HG03280 (cell line): ENCODE data around the gene GHR.

Experiments used
- ATAC-seq: cut with Tn5 transposase; IDR thresholded peaks from one replicate; pipeline ENCODE4 v1.9.1; 2021; ENCODE audit warnings: mild to moderate bottlenecking, moderate library complexity; ENCODE audit not compliant: unreplicated experiment

GHR gene

DNA sequence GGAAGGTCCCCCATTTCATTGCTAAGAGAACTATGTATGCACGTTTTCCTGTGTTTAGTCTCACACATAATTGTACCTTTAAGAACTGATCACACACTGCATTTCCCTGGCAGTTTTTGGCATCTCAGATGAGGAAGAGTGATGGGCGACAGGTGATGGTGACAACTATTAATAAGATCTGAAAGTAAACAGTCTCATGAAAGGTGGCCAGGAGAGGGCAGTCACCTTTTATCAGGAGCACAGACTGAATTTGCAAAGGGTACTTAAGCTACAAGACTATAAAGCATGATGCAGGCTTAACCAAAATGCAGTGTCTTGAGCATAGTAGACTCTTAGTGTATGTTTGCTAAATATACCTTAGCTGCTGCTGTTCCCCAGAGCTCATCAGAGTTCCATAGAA lies 91.5 kb downstream of the GHR start:
- no peak for ATAC-seq

DNA sequence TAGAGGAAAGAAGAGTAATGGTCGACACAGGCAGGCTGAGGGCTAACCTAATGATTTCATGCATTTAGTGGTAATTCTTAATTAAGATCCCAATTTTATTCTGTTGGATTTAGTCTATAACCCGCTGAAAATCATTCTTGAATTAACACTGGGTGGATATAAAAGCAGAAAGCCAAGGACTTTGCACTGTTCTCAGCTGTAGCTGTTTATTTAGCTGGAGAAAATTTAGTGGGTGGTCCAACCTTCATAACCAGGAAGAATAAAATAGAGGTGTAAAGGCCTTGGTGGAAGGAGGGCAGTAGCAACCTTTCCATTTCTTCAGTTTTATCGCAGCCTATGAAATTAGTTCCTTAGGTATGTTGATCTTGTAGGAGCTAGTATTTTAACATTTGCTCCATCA lies 92.3 kb downstream of the GHR start:
- no peak for ATAC-seq

DNA sequence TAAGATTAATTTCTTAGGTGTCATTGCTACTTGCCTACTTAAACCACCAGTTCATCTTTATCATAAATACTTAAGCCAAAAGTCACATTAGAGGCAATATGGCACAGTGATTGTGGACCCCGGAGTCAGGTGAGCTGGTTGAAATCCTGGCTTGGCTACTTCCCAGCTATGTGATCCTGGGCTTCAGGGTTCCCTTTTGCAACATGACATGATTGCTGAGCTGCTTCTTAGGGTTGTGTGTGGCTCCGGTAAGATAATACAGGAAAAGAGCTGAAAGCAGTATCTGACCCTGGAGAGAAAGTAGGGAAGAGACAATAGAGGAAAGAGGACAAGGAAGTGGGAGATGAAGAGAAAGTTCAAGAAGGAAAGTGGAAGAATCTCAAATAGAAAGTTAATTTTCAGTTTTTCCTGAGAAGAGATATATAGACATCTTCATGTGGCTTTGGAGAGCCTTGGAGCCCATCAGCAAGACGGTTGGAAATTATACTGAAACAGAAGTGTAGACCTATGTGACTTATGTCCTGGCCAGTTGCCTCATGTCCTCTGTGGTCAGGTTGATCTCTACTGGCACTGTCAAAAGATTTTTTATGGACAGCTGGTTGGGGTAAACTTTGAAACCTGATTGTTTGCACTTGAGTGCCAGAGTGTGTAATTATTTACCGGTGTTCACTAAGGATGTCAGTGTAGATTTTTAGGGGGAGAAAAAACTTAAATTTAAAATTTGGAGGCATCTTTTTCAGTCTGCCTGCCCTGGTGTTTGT lies 93.2 kb downstream of the GHR start:
- ATAC-seq = no peak

DNA sequence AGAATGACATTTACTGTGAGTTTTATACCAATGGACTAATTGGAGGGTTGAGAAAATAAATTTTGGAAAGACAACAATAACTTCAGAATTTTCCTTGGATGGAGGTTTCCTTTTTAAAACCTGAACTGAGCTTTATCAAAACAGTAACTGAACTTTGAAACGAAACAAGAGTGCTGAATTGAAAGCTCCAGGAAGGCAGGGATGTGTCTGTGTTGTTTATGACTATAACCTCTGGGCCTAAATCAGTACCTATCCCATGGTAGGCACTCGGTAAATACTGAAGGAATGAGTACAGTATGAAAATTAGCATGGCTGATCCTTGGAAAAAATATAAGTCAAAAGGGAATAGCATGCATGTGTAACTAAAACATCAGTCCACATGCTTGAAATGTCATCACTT lies 93.9 kb downstream of the GHR start:
- ATAC-seq = no peak

DNA sequence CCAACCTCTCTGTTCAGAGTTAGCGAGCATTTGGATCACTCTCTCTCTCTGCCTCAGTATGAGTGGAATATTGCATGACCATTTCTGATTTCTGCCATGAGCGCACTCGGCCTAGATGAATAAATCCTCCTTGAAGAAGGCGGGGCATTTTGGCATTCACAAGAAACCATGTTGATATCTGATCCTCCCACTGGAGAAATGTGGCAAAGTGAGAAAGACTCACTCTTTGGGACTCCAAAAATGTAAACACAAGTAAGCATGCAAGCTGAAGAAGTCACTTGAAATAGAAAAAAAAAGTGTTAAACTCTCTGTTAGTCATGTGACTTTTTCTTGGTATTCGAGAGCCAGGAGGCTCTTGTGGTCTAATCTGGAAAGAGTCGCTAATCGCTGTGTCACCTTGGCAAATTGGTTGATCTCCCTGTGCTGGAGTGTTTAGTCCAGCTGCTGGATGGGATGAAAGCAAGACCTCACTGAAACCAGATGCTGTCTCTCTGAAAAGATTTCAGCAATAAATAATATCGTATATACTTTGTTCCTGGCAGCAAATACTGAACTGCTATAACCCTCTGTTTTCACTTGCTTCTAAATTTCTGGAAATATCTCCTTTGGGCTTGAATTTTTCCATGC lies 95.5 kb downstream of the GHR start:
- no peak for ATAC-seq

DNA sequence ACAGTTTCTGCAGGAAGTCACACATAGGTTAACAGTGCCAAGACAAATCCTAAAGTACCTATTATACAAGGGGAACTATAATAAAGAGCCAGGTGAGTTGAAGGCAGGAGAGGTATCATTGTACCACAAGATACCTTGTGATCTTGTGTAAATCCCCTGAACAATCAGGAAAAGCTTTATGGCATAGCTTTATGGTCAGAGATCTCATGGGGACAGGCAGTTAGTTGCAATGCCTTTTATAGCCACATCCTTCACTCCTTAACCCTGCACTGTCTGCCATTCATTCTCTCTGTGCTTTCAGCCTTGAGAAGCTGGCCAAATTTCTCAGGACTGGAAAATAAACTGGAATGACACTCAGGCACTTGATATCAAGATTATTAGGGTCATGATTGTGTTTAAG lies 97.0 kb downstream of the GHR start:
- ATAC-seq = no peak

DNA sequence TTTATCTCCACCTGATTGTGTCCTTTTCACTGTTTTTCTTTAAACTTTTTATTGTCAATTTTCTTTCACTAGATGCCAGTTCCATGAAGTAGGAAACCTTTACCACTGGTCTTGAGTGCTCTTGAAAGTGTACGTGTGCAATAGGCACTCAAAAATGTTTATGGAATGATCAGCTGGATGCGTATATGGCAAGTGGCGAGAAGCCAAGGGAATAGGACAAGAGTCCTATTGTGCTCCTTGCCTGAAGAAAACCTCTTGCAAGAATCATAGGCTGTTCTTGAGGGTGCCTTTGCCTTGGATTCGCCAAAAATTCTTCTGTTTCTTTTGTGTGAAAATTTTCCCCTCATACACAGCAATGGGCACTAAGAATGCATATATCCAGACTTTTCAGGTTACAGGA lies 97.7 kb downstream of the GHR start:
- ATAC-seq = no peak

DNA sequence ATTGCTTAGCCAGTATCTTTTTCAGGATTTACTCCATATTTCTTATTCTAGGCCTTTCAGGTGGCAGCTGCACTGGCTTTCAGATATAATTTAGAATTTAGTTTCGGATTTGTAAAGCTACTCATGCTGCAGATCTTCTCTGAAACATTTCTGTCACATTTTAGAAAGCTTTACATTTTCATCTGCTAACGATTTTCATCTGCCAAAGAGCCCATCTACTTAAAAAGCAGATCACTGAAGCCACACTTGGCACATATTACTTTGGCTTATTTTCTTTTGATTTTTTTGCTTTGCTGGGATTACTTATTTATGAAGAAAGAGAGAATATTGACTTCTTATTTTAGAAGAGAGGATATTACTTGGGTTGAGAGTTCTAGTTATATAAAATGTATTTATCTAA lies 98.2 kb downstream of the GHR start:
- ATAC-seq = no peak

DNA sequence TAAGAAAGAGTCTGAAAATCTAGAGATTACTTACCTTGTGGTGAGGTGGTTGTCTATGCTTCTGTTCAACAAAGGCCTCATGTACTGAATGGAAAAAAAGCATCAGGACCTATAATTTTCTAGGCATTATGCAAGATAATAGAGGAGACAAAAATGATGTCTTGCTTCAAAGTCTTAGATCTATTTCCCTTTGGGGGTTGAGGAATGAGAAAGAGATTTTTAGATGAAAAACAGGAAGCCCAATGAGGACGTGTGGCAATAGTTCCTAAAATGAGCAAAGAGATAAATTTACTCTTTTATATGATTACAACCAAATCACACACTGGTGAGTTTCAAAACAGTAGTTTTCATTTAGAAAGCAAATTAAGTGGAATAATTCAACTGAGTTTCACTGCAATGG lies 99.5 kb downstream of the GHR start:
- ATAC-seq = no peak

DNA sequence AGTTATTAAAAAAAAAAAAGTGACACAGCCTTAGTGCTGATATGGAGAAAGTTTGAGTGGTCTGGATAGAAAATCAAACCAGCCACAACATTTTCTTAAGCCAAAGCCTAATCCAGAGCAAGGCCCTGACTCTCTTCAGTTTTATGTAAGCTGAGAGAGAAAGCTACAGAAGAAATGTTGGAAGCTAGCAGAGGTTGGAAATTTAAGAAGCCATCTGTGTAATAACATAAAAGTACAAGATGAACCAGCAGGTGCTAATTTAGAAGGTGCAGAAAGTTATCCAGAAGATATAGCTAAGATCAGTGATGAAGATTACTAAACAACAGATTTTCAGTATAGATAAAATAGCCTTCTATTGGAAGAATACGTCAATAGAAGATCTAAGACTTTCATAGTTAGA lies 102.9 kb downstream of the GHR start:
- ATAC-seq = no peak

DNA sequence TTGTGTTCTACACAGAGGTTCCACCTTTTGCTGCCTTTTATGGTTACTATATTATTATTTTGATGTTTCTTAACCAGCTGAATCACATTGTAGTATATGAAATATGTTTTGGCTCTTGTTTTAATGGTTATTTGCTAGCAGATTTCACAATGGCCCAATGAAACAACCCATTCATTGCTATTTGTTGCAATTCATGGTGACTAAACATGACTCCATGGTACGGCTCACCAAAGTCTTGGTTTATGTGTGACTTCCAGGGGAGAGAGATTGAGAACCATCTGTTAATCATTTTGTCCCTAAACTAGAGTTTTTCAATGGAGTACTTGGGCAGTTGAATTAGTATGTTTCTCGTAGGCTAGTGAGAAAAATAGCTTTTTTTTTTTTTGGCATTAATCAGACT lies 108.4 kb downstream of the GHR start:
- no peak for ATAC-seq

DNA sequence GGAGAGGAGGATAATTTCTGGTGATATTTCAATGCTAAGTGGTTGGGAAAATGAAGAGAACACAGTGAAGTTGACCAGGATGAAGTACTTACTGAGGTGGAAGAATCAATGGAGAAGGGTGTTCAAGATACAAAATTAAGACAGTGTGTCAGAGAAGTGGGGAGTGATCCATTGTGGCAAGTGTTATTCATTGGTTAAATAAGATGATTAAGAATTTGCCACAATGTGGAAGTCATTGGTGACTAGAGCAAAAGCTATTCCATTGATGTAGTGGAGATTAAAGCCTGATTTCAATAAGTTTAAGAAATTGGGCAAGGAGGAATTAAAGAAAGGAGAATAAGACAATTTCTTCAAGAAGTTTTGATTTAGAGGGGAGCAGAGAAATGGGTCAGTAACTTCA lies 118.9 kb downstream of the GHR start:
- ATAC-seq = no peak

DNA sequence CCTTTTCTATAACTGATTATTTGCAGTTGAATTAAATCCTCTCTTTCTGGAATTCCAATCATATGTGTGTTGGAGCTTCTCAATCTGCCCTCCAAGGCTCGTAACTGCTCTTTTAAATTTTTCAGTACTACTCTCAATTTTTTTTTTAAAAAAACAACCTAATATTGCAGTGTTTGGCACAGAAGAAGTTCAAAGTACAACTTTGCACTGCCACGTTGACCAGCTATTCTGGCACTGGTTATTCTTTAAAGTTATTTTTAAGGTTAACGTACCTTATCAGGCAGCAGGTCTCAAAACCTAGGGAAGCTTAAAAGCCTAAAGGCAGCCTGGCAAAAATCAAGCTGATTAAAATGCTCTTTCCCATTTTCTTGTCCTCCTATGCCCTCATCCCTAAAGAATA lies 120.5 kb downstream of the GHR start:
- ATAC-seq = no peak

DNA sequence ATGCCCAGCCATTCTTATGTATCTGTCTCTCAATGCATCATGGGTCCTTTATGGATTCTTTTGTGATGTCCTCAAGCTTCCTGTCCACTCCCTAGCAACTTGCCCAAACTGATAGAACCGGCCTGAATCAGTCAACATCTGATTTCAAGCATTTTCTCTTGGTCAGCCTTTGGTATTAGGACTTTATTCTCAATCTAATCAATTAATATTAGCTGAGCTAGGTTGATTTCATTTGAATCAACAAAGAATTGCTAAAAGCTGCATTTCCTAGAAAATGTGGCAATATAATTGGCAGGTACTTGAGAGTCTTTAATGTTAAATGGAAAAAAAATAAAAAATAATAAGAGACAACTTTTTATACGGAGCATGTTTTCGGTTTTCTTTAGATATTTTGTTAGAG lies 121.8 kb downstream of the GHR start:
- ATAC-seq = no peak

DNA sequence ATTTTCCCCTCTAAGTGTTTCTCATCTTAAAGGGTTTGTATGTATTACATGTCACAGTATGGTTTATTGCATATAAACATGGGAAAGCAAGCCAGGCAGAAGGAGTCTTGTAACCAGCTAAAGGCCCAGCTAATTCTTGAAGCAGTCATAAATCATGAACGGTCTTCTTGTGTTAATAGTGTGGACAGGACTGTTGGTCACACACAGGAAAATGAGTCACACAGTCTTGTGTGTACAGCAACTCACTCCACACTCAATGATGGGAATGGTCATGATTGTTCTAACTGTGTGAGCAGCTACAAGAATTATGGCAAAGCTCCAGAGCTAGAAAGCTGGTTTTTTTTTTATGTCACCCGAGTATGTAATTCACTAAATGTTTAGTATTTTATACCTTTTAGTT lies 123.9 kb downstream of the GHR start:
- no peak for ATAC-seq

DNA sequence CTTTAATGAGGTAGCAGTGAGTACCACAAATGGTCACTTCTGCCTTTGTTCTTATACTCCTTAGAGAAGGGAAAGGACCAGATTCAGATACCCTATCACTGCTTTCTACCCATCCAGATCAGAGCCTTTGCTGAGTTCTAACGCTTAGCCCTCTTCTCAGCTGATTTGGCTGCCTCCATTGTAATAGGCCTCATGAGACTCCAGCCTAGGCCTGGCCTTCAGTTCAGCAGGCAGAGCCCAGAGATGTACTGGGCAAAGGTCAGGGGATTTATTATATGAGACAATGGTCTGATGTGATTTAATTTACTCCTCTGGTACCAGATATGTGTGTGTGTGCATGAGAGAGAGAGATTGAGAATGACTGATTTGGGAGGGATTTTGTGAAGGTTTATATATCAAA lies 124.7 kb downstream of the GHR start:
- no peak for ATAC-seq

DNA sequence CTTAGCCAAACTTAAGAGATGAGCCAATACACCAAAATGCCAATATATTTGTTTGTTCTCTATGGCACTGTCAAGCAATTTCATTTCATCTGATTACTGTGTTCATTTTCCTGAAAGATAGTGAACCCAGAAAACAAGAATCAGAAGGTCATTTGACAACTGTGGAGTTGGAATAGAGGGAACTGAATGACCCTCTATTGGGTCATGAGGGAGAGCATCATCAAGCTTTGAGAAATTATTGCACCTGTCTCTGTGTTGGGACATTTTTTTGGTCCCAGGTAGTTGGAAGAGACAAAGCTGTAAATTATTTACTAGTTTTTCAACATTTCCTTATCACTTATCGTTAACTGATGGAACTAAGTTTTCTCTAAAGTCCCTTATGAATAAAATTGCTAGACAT lies 129.4 kb downstream of the GHR start:
- ATAC-seq = no peak

DNA sequence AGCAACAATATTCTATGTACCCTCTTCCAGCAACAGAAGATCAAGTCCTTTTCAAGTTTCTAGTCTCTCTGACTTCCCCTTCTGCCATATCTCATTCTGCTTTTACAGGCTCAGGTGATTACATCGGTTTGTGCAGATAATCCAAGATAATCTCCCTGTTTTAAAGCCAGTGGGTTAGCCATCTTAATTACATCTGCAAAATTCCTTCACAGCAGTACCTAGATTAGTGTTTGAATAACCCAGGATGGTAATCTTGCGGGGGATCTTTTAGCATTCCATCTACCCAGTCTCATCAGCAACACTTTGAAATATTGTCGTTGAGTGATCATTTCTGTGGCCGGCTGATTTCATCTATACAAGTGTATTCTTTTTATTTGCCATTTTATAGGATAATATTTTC lies 130.2 kb downstream of the GHR start:
- ATAC-seq = no peak

DNA sequence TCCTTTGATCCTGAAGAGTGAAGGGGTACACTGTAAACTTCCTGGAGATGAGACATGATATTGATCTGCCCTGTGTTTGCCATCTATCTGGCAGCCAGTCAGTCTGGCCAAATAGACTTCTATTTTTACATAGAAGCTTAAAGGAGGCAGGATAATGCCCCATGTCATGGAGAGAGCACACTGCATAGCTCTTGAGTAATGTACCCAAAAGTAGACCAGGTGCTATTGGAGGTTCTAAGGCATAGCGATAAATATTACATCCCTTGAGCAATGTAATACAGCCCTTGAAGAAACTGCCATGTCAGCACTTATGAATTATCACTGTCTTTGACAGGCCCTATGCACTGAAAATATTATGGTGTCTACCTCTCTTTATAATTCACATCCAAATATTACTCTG lies 131.8 kb downstream of the GHR start:
- no peak for ATAC-seq

DNA sequence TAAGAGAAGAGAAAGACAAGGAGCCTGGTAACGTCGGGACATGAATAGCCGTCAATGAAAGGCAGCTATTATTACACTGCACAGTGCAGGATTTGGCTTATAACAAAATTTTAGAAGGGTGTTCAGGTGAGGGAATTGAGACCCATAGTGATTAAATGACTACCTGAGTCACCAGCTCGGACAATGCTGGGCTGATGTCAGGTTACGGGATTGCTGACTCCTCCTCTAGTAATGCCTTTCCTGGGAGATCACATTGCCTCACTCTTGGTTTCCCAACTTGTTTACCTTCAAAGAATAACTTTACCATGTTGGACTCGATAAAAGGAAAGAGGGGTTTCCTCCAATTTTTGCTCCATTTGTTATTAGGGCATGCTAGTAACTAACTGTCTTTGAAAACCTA lies 132.6 kb downstream of the GHR start:
- no peak for ATAC-seq

DNA sequence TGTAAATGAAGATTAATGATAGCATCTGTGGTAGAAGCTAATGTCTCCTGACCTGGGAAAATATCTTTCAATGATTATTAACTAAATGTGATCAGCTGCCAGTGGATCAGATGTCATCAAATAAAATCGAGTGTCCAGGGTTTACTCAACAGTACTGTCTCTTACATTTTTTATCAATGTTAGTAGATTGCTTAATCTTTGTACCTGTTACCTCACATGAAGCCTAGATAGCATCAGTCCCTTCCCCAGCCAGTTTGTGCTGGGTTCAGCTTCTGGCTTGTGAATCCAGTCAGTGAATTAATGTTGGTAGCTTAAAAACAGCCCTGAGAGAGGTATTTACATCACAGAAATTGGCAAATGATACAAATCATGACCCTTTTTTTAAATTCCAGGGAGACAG lies 134.4 kb downstream of the GHR start:
- ATAC-seq = no peak

DNA sequence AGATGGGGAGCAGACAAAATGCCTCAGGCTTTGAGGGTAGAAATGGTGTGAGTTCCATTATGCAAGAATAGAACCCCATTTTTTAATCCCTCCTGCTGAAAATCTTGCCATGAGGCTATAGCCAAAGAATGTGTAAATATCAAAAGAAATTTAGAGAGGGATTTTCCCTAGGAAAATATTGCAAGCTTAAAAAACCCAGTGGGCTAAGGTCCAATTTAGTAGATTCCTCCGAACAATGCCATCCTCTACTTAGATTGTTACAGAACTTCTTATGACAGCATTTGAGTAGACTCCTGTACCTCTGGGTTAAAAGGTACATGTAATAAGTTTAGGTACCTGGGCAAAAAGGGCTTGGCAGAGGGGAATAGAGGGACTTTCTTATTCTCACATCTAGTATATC lies 138.4 kb downstream of the GHR start:
- no peak for ATAC-seq
